ENCODE measurements around the gene PCSK2.

The PCSK2 gene

DNA sequence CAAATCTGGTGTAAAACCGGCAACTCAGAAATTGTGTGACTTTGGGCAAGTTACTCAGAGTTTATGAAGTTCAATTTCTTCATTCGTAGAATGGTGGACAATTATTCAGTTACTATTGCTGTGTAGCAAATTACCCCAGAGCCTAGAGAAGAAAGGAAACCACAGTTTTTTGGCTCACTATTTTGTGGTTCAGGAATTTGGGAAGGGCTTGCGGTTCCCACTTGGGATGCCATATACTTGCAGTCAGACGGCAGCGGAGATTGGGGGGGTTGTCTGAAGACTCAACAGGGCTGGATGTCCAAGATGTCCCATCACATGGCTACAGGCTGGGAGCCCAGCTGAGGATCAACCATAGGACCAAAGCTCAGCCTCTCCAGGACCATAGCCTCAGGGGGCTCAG lies 108.1 kb downstream of the PCSK2 start:
- DNase-seq (ENCODE audit: low spot score), result no peak

DNA sequence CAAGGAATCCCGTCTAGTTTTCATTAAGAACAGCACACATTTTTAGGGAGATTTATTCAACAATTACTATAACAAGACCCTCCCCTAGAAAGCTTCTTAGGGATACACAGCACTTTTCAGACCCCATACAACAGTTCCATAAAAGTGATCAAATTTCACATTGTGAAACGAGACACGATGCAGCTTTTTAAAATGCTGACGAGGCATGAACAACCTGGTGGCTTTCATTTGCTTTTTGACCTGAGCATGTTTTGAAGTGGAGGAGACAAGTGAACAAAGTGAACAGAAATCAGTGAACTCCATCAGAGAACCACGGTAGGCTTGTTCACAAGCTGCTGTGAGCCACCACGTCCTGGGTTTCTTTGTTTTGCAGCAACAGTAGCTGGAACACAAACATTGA lies 112.2 kb downstream of the PCSK2 start:
- no peak for DNase-seq (ENCODE audit: low spot score)

DNA sequence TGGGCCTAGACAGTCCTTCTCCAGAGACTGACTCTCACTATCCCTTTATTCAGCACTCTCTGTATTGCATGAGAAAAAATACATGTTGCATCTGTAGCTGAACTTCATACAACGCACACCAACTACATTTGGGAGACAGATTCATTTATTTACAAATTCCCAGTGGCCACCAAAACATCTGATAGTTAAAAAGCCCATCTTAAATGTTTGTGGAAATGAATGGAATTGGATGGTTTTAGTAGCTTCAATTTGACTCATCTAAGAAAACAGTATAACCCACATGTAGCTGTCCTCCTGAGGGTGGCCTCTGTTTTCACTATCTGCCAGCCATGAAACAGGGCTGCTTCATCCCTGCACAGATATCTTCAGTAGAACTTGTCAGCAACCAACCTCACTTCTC lies 116.3 kb downstream of the PCSK2 start:
- DNase-seq (ENCODE audit: low spot score), result no peak

- DNase-seq (ENCODE audit: low spot score), result no peak
Measured at GRCh38 chr20:17343656-17344452, 117.0 kb downstream of the PCSK2 start.

DNA sequence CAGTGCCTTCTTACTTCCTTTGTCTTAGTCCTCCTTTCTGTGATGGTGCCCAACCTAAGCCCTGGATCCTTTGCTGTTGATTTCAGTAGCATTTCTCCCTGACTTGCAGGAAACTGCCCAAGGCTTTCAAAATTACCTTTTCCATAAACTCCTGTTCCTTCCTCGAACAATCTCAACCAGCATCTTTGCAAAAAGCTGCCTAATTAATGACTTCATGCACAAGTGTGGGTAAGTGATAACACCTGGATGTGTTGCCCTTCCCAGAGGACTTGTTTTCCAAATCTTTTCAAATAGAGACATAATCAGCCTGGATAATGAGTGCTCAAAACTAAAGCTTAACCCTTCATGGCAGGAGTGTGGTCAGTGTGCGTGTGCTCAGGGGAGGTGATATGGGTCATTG lies 118.0 kb downstream of the PCSK2 start:
- no peak for DNase-seq (ENCODE audit: low spot score)

- DNase-seq (ENCODE audit: low spot score), result no peak
Measured at GRCh38 chr20:17345321-17345720, 118.5 kb downstream of the PCSK2 start.

DNA sequence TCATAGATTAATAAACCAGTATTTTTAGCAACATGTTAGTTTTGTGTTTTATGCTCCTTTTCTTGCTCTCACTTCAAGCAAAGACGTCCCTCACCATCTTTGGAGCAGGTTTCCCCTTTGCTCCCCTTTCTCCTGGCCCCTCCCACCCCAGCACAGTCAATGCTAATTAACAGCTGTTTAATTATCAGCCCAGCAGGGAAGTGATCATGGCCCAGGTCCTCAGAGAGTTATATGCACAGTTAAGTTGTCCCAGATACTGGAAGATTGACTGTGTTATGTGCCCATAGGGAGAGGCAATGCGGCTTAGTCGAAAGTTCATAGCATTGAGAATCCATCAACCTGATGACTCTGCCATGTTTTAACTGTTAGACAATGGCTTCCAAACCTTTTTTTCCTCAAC lies 123.5 kb downstream of the PCSK2 start:
- DNase-seq (ENCODE audit: low spot score), result no peak

DNA sequence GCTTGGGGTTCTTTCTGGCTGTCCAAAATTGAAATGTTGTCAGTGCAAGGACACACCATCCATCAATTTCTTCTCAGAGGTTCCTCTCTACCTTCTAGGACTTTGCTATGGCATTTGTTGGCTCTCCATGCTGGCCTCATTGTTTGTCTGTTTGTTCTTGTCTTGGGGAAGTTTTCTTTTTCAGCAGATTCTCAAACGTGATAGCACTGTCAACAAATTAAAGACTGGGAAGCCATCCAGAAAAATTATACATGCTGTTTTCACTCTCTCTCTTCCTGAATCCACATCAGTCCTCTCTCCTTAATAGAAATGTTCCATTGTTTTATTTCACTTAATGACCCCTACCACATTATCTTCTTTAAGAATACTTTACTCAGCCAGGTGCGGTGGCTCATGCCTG lies 130.4 kb downstream of the PCSK2 start:
- DNase-seq (ENCODE audit: low spot score), result no peak

- DNase-seq (ENCODE audit: low spot score), result no peak
Measured at GRCh38 chr20:17358854-17359253, 132.0 kb downstream of the PCSK2 start.

DNA sequence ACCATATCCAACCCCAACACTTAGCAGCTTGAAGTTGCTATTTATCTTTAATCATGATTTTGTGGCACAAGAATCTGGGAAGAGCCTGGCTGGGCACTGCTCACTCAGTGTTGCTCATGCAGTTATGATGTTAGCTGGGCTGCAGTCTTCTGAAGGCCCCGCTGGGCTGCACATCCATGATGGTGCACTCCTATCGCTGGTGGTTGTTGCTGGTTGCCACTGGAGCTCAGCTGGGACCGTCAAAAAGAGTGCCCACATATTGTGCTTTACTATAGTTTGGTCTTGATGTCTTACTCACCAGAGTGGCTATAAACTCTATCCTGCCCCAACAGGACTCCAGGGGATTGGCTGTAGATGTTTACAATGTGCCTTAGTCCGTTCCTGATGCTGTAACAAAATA lies 137.8 kb downstream of the PCSK2 start:
- no peak for DNase-seq (ENCODE audit: low spot score)

DNA sequence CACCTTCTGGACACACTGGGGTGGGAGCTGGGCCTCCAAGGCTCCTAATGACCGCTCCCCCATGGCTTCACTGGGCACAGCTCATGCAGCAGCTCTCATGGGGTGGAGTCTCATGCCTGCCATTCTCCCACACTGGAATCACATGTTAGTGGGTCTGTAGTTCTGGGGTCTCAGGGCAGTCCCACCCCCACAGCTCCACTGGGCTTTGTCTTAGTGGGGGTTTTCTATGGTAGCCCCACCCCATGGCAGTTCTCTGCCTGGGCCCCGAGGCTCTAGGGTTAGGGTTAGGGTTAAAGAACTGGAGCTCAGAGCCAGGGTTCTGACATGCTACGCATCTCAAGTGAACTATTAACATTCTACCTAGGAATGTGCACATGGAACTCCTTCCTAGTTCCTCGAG lies 139.0 kb downstream of the PCSK2 start:
- no peak for DNase-seq (ENCODE audit: low spot score)

DNA sequence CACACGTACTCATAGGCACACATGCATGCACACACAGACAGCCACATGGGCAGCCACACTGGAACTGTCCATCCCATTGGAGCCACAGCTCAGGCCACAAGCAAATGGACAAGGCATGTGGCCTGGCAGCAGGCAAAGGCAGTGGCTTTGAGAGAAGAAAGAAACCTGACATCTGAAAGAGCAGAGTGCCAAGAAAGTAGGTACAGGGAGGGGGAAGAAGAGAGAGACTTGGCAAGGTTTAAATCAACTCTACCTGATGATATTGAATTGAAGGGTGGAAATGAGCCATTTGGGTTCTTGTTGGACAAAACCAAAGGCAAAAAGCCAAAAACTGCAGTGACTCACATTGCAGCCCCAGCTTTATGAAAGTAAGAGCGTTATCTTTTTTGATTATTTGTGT lies 142.7 kb downstream of the PCSK2 start:
- no peak for DNase-seq (ENCODE audit: low spot score)

DNA sequence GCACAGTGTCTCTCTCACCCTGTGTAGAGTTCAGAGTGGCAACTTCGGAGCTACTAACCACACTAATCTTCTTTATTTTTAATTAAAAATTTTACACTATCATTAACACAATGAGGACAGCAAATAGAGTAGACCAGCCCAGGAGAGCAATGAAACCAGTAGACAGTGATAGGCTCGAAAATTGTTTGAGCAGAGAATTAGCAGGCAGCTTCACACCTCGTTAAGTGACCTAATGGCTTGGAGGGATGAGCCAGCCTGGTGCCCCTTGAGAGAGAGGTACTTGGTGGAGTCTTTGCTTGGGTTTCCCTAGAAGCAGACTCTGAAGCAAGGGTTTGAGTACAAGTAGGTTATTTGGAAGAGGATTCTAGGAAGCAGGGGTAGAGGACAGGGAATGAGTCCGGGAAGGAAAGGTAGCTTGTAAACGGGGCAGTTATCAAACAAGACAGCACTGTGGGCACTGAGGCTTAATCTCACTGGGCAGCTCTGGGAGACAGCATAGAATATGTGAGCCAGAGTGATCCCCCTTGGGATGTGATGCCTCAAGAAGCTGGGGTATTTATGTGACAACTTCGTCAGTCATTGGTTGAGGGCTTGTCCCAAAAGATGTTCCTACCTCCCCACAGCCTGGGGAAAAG lies 146.1 kb downstream of the PCSK2 start:
- no peak for DNase-seq (ENCODE audit: low spot score)

GRCh38 chr20:17374086-17374485 lies 147.2 kb downstream of the PCSK2 start:
- DNase-seq (ENCODE audit: low spot score), result no peak

DNA sequence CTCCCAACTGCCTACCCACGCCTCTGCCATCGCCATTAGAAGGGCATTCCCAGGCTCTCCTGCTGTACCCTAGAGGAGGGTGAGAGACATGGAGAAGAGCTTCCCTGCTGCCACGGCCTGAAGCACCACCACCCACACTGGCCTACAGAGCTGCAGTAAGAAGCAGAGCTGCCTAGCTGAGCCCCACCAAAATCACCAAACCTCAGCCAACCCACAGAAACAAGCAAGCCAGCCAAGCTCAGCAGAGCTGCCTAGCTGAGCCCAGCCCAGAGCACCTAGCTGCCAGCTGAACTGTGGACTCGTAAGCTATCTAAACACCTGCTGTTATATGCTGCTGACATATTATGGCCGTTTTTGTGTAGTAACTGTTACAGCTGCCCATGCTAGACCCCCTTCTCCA lies 149.2 kb downstream of the PCSK2 start:
- no peak for DNase-seq (ENCODE audit: low spot score)

DNA sequence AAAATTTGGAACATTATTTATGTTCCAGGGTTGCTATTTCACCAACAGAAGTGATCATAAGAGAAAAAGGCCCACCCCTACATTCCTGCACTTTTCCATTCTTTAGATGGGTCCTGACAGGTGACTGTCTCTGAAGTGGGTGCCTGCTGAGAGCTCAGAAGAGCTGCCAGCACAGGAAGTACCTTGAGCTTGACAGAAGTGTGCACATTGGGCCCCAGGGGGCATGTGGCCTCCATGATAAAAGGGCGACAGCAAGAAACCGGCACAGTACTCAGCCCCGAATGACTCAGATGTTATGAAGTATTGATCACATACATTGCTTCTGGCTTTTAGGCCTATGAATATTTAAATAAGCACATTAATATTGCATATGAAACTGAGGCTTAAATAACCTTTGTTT lies 150.4 kb downstream of the PCSK2 start:
- DNase-seq (ENCODE audit: low spot score), result no peak

GRCh38 chr20:17379651-17380050 lies 152.8 kb downstream of the PCSK2 start:
- no peak for DNase-seq (ENCODE audit: low spot score)

DNA sequence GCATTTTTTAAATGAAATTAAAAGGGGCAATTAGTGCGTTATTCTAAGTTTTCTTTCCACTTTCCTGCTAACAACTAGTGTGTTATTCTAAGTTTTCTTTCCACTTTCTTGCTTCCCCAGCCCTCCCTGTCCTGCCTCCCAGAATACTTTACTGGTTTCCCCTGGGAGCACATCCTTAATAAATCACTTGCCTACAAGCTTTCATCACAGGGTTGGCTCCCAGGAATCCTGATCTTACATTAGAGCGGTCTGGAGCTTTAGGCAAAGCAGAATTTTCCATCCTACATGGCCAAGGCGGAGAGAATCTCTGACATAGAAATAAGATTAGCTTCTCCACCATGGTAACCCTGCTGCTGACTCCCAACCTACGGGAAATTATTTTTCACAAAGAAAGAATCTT lies 154.0 kb downstream of the PCSK2 start:
- DNase-seq (ENCODE audit: low spot score), result no peak

DNA sequence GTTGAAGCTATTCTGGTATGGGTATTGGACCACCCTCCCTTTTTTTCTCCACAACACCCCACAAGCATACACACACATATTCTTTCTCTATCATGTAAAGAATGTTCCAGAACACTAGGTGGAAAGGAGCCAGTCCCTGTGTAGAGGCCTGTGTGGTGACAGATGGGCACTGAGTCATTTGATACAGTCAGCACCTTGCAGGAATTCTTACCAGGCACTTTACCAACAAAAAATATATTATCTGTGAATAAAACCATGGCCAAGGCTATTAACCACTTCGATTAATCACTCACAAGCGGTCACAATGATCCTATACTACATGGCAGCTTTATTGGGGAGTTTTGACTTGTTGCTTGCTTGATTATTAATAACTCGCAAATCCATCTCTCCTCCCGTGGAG lies 154.9 kb downstream of the PCSK2 start:
- DNase-seq (ENCODE audit: low spot score), result no peak

DNA sequence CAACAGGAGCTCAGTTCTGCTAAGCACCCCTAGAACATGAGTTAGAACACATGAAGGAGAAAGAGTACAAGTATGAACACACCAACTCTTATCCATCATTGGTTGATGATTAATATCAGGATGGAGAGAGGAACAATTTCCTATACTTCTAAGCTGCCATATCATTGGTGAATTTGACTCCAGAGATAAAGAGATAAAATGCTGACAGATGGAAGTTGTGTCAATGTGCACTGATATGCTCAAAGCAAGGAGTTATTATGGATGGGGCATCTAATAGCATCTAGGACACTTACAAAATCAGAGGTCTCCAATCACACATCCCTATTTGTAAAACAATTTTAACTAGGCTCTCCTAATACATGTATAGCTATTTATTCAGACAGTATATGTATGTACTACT lies 159.0 kb downstream of the PCSK2 start:
- DNase-seq (ENCODE audit: low spot score), result no peak

DNA sequence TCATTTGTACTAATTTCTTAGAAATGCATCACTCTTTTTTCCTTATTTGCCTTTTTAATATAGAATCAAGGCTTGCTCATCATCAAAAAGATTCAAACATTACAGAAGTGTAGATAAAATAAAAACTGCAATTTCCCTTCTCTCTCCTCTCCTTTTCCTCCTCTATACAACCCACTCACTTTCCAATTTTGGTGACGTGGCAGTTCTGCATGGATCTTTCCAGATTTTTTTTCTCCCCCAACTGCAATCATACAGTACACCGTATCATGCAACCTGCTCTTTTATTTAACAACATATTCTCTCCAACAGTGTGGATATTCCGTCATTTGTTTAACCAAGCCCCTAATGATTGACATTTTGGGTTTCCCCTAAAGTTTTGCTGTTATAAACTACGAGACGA lies 163.8 kb downstream of the PCSK2 start:
- DNase-seq (ENCODE audit: low spot score), result no peak

DNA sequence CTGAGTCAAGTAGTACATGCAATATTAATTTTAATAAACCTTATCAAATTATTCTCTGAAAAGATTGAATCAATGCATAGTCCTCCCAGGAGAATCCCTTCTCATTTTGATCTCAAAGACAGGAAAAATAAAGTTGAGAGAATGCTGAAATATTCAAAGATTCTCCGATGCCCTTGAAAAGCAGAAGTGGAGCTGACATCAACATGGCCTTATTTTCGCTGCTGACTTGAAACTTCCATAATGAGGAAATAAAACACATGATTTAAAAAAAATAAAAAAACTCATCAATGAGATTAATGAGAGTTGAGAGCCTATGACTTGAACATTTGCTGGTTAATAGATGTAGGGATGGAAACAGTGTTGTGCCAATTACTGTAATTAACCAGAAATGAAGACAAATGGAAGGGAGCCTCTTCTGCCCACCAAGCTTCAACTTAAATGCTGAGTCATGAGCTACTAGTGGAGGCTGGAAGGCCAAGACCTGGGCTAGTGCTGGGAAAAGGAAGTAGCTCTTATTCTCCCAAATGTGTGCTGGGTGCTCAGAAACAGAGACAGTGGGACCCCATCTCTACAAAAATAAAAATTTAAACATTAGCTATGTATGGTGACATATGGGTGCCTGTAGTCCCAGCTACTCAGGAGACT lies 164.4 kb downstream of the PCSK2 start:
- DNase-seq (ENCODE audit: low spot score), result no peak

GRCh38 chr20:17394411-17394810 lies 167.6 kb downstream of the PCSK2 start:
- no peak for DNase-seq (ENCODE audit: low spot score)

DNA sequence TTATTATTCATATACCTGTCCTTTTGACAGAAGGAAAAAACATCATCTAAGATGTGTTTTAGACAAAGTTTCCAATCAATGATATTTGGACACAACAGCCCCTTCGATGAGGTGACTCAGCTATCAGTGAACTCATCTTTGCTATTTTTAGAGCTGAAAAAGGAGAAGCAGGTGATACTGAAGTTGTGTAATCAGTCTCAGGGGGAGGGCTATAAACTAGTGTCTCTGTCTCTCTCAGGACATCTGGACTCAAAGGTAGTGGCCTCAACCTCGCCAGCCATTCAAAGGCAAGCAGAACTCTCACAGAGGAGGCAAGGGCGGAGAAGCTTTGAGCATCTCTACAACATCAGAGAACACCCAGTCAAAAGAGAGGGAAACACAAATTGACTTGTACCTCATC lies 168.9 kb downstream of the PCSK2 start:
- no peak for DNase-seq (ENCODE audit: low spot score)
